GM18526 (cell line): ENCODE measurements around the gene CFAP45.
A peak's percentile ranks its signal among the peaks of the same experiment; 100 is the strongest.

ENCODE experiments used
- POLR2A ChIP-seq: IDR thresholded peaks from 3 replicates; pipeline ENCODE4 v1.6.1; 2011; ENCODE audit not compliant: insufficient read length; ENCODE audit errors: extremely low read depth

CFAP45 gene

GRCh38 chr1:159921700-159922504 lies 21.9 kb upstream of the CFAP45 start:
- TF ChIP-seq POLR2A, result no peak

GRCh38 chr1:159921251-159921650 lies 21.3 kb upstream of the CFAP45 start:
- no peak for TF ChIP-seq POLR2A

GRCh38 chr1:159920651-159921050 lies 20.7 kb upstream of the CFAP45 start:
- no peak for TF ChIP-seq POLR2A

GRCh38 chr1:159920202-159920601 lies 20.2 kb upstream of the CFAP45 start:
- TF ChIP-seq POLR2A, result no peak

DNA sequence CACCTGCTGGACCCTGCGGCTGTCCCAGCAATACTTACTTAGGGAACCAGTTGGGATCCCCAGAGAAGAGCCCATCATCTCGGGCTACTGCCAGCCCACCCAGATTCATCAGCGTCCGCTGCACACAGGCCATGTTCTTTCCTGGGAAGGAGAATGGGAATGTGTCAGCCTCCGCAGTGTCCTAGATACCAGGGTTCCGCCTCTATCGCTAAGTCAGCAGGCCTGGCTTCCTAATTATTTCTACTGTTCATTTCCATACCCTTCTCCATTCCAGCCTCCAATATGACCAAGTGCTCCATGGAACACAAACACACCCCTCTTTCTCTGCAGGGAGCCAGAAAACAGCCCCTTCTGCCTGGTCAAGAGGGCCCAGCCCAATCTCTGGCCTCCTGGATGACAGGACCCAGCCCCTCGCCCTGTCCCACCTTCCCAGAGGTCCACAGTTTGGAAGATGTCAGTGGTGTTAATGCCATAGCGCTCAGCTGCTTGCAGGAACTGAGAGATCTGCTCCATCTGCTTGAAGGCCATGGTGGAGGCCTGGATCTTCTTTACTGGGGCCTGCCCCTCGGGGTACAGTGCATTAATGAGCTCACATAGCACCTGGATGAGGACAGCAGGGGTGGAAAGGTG lies 19.4 kb upstream of the CFAP45 start:
- no peak for TF ChIP-seq POLR2A

DNA sequence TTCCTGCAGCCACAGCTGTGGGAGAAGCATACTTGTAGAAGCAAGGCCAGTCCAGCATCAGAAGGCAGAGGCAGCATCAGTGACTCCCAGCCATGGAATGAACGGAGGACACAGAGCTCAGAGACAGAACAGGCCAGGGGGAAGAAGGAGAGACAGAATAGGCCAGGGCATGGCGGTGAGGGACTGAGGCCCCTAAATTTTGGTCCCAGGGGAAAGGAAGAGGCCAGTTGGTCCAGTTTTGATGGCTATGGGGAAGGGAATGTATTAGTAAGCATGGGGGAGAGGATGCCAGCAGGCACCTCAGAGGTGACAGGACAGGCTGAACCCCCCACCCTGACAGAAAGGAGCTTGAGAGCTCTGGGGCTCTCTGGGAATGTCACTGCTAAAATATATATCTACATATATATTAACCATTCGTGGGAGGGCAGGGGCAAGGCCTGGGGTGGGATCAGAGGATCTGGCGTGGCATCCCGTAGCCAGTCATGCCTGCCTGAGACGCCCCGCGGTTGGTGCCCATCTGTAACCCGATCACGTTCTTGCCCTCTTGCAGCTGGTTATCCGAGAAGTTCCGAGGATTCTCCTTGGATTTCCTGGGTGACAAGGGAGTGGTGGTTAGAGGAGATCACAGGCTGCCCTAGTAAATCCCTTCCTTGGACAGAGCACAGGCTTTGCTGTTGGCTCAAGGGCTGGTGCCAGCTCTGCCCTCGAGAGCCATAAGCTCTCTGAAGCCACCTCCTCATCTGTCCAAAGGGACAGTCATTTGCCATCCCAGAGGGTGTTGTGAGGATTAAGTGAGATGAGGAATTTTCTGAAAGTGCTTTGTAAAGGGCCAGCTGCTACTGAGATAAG lies 18.6 kb upstream of the CFAP45 start:
- no peak for TF ChIP-seq POLR2A

- TF ChIP-seq POLR2A, result peak; percentile 17
Observed at GRCh38 chr1:159917533-159918351, 17.8 kb upstream of the CFAP45 start.

- no peak for TF ChIP-seq POLR2A
Observed at GRCh38 chr1:159916242-159917051, 16.5 kb upstream of the CFAP45 start.

DNA sequence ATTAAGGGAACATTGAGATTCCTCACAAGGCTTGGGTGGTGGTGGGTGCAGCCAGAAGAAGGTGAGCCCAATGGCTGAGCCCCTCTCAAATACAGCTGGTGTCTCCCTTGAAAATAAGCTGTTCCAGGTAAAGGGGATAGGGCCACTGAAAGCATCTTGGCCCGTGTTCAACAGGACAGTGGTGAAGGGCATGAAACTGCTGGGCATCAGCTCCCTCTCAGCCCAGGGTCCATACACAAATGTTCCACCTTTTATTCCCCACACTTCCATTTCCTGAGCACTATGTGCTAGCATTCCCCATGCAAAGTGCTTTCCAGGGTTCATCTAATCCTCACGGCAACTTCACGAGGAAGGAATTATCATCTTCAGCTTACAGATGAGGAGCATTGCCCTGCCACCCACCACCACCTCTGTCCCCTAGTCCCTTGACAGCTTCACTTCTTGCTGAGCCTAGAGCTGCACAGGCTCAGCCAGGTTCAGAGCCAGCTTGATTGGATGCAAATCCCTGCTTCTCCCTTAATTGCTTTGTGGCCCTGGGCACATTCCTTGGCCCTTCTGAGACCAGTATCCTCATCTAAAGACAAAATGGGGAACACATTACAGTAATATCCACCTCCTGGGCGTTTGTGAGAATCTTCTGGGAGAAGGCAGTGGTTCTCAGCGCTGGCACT lies 15.7 kb upstream of the CFAP45 start:
- TF ChIP-seq POLR2A, result no peak

- no peak for TF ChIP-seq POLR2A
Observed at GRCh38 chr1:159914252-159915018, 14.5 kb upstream of the CFAP45 start.

DNA sequence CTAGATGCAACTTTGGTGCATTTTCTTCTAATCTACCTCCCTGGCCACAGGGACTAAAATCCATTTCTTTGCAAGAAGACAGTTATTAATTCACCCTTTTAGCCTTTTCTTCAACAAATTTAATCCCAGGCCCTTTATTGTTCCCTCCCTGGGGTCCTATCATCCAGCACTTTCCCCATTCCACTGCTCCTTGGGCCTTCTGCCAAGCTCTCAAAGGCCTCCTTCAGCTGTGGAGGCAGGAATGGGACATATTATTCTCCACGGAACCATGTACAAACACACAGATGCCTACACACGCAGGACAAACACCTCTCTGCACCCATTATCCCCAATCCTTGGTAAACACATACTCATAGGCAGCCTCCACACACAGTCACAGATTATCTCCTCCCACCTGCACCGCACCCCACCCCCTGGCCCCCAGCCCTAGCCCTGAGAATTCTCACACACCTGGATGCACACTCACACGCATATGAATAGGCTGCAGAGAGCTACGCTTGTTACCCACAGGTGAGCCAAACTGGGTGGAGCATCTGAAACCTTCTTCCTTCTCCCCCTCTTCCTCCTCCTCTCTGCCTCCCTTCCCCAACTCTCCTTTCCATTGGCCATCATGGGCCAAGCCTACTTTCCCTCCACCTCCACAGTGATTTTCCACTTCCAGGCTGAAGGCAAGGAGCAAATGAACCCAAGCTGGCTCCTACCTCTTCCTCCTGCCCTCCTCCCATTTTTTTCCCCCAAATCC lies 13.7 kb upstream of the CFAP45 start:
- TF ChIP-seq POLR2A, result no peak

DNA sequence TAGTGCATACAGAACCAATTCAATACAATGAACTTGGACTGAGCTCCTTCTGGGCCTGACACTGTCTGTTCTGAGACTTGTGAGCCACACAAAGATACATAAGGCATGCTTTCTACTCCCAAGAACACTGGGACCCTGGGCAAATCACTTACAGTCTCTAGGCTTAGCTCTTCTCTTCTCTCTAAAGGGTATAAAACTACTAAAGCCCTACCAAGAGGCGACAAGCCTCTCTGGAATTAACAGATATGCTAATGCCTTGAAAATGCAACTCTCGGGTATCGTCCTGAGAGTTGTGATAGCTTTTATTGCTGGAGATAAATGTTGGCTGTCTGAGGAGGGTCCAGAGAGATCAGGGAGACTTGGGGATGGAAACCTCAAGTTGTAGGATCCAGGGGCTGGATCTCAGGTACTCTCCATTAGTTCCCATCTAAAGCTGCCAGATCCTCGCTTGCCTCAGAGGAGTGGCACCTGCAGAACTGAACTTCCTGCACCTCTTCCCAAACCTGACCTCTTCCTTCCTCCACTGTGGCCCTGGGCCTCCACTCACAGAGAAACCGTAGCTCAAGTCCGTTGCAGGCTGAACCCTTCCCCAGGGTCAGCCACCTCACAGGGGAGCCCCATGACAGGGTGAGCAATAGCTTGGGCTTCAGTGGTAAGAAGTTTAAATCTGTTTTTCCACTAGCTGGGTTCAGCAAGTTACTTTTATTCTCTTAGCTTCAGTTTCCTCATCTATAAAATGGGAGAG lies 11.5 kb upstream of the CFAP45 start:
- no peak for TF ChIP-seq POLR2A
